Right atrium auricular region (tissue), 2 donors: ENCODE data around the gene PANK2. TPM values are rescaled to one million over a fixed set of nuclear protein-coding genes. Genes with fewer than 3 reads are reported as not detected.
"Not testable (repeated sequence)": the region's sequence is repeated elsewhere in the genome, so short reads cannot be mapped to it uniquely, and the experiment has no call there.

ENCODE experiments used
- DNase-seq: peaks from one replicate; pipeline ENCODE4 v3.0.0-alpha.2; 2019; ENCODE audit warnings: low spot score
- H3K27ac ChIP-seq, 2 donors: fragments of 200-600 bp; sonication (generic); 1 replicate in 1 of 2; 2 replicates in 1 of 2; pipeline ENCODE4 v1.5.1; 2016 to 2019
- H3K27me3 ChIP-seq, 2 donors: fragments of 200-600 bp; sonication (generic); one replicate each; pipeline versions ENCODE4 v1.5.1 to v1.6.0; 2017 to 2019
- H3K36me3 ChIP-seq: fragments of 200-600 bp; sonication (generic); one replicate; pipeline ENCODE4 v1.5.1; 2016
- H3K4me1 ChIP-seq, 2 donors: fragments of 200-600 bp; sonication (generic); one replicate each; pipeline versions ENCODE4 v1.5.1 to v1.6.0; 2017 to 2019
- H3K4me3 ChIP-seq, 2 donors: fragments of 200-600 bp; sonication (generic); 1 replicate in 1 of 2; 2 replicates in 1 of 2; pipeline ENCODE4 v1.5.1; 2017 to 2019; ENCODE audit warnings: mild to moderate bottlenecking in 1 of 2, moderate library complexity in 1 of 2
- H3K9me3 ChIP-seq, 2 donors: fragments of 200-600 bp; sonication (generic); one replicate each; pipeline ENCODE4 v1.5.1; 2019
- total RNA-seq, 2 donors: library from RNA; depleted of rRNA; stranded (reverse); fragments of >200 nt; gene quantifications; one replicate each; pipeline ENCODE4 v1.1.0, GENCODE V29; 2016
- TF ChIP-seq, protein P1 (sequence below), 2 donors: fragments of 200-600 bp; sonication (generic); IDR thresholded peaks; one replicate each; pipeline ENCODE4 v1.5.1; 2019; ENCODE audit warnings: antibody characterized with exemption in 2 of 2

The PANK2 gene
- total RNA-seq, 2 donors from 2014 or later = 15.5 to 19.5 TPM

DNA sequence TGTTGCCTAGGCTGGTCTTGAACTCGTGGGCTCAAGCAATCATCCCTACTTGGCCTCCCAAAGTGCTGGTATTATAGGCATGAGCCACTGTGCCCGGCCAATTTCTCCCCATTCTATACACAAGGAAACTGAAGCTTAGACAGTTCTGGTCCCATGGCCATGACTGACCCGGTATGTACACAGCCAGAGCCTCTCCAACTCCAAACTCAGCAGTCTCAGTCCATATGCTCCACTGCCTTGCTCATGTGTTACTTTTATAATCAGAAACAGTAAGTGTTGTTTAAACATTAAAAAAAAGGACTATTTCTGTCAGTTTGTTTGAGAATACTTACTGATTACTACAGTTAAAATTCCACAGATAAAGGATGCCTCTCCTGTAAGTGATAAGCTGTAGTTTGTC lies 75.5 kb downstream of the PANK2 start:
- Histone ChIP-seq H3K36me3 (no peaks in the 10 kb centered on the region), H3K27me3 (no peaks in the 10 kb centered on the region)
- no peak for DNase-seq

DNA sequence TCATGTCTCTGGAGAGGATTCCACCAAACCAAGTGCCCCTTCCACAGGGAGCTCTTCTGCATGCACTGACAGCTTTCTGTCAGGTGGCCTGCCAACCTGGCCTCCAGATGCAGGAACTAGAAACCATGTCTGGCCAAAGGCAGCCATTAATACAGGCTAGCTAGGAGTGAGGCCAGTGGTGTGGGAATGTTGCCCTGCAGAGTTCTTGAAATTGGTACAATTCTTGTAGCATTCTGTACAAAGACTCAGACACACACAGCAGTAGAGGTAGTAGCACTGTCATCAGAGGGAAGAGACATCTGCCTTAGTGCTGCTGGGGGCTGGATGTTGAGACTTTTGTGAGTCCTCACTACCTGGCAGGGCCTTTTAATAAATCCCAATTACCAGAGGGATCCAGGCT lies 77.4 kb downstream of the PANK2 start:
- no peaks in the 10 kb centered on the region for H3K36me3 ChIP-seq
- no peak overlapping the region for H3K27ac ChIP-seq
- H3K4me1 ChIP-seq = no peaks in the 10 kb centered on the region
- H3K9me3 ChIP-seq = no peaks in the 10 kb centered on the region
- H3K4me3 ChIP-seq = no peak overlapping the region
- no peaks in the 10 kb centered on the region for H3K27me3 ChIP-seq
- no peak for DNase-seq
- TF ChIP-seq, protein P1, sequence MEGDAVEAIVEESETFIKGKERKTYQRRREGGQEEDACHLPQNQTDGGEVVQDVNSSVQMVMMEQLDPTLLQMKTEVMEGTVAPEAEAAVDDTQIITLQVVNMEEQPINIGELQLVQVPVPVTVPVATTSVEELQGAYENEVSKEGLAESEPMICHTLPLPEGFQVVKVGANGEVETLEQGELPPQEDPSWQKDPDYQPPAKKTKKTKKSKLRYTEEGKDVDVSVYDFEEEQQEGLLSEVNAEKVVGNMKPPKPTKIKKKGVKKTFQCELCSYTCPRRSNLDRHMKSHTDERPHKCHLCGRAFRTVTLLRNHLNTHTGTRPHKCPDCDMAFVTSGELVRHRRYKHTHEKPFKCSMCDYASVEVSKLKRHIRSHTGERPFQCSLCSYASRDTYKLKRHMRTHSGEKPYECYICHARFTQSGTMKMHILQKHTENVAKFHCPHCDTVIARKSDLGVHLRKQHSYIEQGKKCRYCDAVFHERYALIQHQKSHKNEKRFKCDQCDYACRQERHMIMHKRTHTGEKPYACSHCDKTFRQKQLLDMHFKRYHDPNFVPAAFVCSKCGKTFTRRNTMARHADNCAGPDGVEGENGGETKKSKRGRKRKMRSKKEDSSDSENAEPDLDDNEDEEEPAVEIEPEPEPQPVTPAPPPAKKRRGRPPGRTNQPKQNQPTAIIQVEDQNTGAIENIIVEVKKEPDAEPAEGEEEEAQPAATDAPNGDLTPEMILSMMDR (IDR thresholded peaks at IDR 0.05) = no peak

More for the DNA sequence above, 75.5 kb downstream of the PANK2 start:
- Histone ChIP-seq H3K4me3 (no peak overlapping the region), H3K4me1 (no peaks in the 10 kb centered on the region), H3K9me3 (no peaks in the 10 kb centered on the region), H3K27ac (no peak overlapping the region)
- TF ChIP-seq, protein P1 (IDR thresholded peaks at IDR 0.05) = no peak

DNA sequence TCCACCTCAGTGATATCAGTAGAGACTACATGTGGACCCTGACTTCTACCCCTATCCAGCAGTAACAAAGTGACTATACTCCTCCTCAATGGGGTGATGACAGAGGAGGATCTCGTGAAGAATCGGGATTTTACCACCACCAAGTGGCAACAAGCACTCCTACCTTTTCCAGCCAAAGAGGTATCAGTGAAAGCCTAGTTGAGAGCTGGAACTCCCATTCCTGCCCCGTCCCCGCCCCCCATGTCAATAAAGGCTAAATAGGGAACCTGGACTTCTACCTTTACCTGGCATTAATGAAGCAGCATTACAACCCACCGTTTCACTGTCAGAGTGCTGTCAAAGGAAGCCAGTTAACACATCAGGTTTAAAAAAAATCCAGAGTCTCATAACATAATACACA lies 80.8 kb downstream of the PANK2 start:
- TF ChIP-seq, protein P1 (IDR thresholded peaks at IDR 0.05) = peak in 1 of 2 donors; percentile 38

DNA sequence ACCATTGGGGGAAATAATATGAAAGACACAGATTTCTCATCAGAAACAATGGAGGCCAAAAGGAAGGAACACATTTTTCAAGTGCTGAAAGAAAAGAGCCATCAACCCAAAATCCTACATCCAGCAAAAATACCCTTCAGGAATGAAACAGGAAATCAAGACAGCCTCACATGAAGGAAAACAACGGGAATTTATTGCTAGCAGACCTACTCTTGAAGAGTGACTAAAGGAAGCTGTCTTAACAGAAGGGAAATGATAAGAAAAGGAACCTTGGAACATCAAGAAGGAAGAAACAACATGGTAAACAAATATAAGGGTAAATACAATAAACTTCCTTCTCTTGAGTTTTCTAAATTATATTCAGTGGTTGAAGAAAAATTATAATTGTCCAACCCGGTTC lies 82.0 kb downstream of the PANK2 start:
- TF ChIP-seq, protein P1 (IDR thresholded peaks at IDR 0.05) = no peak

More for the DNA sequence above, 80.8 kb downstream of the PANK2 start:
- no peak overlapping the region for H3K27ac ChIP-seq
- DNase-seq = no peak
- H3K4me3 ChIP-seq = no peak overlapping the region
- peaks cover 0 to 5% of the 10 kb centered on the region in 2 donors for H3K9me3 ChIP-seq
- H3K27me3 ChIP-seq = no peaks in the 10 kb centered on the region
- H3K4me1 ChIP-seq = no peaks in the 10 kb centered on the region
- no peaks in the 10 kb centered on the region for H3K36me3 ChIP-seq

DNA sequence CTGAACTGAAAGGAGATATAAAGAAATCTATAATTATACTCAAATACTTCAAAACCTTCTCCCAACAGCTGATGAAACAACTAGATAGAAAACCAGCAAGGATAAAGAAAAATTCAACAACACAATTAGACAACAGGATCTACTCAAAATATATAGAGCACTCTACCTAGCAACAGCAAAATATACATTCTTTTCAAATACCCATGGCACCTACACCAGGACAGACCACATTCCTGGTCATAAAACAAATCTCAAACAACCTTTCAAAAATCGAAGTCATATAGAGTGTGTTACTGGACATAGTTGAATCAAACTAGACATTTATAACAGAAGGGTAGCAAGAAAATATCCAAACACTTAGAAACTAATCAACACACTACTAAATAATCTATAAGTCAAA lies 83.0 kb downstream of the PANK2 start:
- Histone ChIP-seq H3K36me3 (no peaks in the 10 kb centered on the region), H3K4me1 (peaks cover 0 to 5% of the 10 kb centered on the region in 2 donors), H3K4me3 (no peak overlapping the region), H3K27ac (no peak overlapping the region), H3K9me3 (peaks cover 0 to 5% of the 10 kb centered on the region in 2 donors), H3K27me3 (no peaks in the 10 kb centered on the region)
- TF ChIP-seq, protein P1 (IDR thresholded peaks at IDR 0.05) = no peak
- DNase-seq = no peak

More for the DNA sequence above, 82.0 kb downstream of the PANK2 start:
- DNase-seq = no peak
- H3K27ac ChIP-seq = no peak overlapping the region
- H3K4me3 ChIP-seq = no peak overlapping the region
- no peaks in the 10 kb centered on the region for H3K36me3 ChIP-seq
- peaks cover 0 to 5% of the 10 kb centered on the region in 2 donors for H3K9me3 ChIP-seq
- H3K4me1 ChIP-seq = no peaks in the 10 kb centered on the region
- no peaks in the 10 kb centered on the region for H3K27me3 ChIP-seq

DNA sequence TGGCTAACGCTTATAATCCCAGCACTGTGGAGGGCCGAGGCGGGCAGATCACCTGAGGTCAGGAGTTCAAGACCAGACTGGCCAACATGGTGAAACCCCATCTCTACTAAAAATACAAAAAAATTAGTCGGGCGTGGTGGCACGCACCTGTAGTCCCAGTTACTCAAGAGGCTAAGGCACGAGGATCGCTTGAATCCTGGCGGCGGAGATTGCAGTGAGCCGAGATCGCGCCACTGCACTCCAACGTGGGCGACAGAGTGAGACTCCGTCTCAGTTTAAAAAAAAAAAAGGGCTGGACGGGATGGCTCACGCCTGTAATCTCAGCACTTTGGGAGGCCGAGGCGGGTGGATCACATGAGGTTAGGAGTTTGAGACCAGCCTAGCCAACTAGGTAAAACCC lies 83.4 kb downstream of the PANK2 start:
- H3K27ac ChIP-seq = not testable (repeated sequence)

More for the DNA sequence above, 83.4 kb downstream of the PANK2 start:
- not testable (repeated sequence) for H3K4me3 ChIP-seq, H3K4me1 ChIP-seq, H3K27me3 ChIP-seq, H3K36me3 ChIP-seq, DNase-seq, H3K9me3 ChIP-seq
